Retina (tissue), 1 donor: ENCODE measurements around the gene DNAJB14.

Experiments
- DNase-seq: peaks from one replicate; pipeline ENCODE4 v3.0.0-alpha.2; 2016

Gene DNAJB14

DNA sequence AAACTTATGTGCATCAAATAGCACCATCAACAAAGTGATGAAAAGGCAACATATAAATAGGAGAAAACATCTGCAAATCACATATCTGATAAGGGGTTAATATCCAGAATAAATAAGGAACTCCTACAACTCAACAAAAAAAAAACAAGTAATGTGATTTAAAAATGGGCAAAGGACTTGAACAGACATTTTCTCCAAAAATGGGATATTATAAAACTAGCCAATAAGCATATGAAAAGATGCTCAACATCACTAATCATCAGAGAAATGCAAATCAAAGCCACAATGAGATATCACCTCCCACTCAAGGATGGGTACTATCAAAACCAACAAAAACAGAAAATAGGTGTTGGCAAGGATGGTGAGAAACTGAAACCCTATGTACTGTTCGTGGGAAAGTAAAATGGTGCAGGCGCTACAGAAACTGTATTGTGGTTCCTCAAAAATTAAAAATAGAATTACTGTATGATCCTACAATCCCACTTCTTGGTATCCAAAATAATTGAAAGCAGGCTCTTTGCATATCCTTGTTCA, 2.4 kb downstream of the DNAJB14 start:
- DNase-seq = no peak

DNA sequence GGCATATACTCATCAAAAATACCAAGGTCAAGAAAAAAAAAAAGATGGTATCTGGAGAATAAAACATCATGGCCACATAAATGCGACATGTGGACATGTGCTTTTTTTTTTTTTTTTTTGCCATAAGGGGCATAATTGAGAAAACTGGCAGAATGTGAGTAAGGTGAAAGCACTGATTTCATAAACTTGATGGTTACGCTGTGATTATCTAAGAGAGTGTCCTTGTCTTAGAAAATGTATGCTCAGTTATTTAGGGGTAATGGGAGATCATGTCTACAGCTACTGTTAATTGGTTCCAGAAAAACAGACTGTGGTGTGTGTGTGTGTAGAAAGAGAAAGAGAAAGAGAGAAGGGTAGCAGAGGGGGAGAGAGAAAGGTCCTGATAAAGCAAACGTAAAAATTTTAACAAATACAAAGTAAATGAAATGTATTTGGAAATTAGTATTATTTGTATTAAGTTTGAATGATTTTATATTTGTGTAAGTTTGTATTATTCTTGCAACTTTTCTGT, 8.1 kb downstream of the DNAJB14 start:
- DNase-seq = no peak

DNA sequence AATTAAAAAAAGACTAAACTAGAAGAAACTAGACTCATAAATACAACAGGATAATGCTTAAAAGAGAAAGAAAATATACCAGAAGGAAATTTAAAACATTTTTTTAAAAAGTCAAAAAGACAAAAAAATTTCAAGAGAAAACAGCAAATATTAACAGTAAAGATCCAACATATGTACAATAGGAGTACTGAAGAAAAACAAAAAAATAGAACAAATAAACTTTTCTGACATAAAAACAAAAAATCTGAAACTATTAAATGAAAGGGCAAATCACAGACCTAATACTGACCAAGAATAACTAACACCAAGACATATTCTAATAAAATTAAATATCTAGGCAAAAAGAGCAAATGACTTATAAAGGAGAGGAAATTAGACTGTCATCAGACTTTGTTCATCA, 11.5 kb downstream of the DNAJB14 start:
- DNase-seq = no peak

DNA sequence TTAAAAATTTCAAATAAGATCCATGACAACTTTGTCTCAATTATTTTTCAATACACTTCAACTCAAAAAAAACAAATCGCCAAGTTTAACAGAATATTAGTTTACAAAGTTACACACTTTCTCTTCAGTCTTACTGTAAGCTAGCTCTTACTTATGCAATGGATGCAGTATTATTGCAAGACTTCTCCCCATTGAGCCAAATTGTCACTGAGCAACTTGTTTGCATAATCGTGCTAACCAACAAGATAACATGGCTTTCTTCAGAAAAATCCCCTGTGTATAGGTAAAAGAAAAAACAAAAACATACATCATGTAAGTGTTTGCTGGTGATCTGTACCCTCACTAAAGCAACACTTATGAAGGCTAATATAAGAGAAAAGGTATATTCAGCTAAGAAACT, 18.9 kb downstream of the DNAJB14 start:
- DNase-seq = no peak

DNA sequence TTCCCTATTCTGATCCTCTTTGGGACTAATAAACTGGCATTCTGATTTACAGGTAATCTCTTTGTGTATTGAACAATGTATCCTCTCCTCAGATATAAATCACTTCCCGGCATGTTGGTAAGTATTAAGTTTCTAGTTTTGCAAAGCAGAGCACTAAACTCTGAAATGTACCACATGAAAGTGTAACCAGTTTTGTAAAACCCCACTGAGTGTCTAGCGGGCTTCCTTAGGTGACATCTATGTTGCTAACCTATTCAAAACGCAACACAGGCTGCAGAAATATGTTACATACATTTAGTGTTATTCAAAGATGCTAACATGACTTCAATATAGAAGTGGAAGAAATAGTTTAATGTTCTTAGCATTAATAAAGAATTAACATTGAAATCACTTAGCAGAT, 25.2 kb downstream of the DNAJB14 start:
- no peak for DNase-seq

DNA sequence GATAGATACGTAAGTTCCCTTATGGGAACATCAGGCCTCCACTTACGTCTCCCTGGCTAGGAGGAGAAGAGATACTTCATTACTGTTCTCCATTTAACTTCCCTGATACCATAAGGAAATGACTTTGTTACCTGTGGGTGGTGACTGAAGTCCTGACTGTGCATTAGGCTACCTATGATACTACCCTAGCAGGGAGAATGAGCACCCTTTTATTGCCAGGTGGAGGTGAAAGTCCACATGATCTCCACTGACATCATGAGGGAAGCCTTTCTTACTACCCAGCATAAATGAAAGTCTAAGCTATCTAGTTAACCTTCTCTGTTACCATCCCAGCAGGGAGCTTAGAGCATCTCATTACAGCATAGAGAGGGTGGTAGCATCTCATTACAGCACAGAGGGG, 27.8 kb downstream of the DNAJB14 start:
- no peak for DNase-seq

DNA sequence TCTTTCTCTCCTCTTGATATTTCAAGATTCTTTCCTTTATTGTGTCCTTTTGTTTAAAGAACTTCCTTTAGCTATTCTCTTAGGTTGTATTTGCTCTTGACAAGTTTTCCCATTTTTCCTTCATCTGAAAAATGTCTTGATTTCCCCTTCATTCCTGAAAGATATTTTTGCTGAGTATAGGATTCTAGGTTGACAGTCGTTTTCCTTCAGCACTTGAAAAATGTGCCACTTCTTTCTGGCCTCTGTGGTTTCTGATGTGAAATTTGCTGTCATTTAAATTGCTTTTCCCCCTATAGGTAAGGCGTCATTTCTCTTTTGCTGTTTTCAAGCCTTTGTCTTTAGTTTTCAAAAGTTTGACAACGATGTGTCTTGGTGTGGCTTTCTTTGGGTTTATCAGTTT, 28.8 kb downstream of the DNAJB14 start:
- DNase-seq = no peak

DNA sequence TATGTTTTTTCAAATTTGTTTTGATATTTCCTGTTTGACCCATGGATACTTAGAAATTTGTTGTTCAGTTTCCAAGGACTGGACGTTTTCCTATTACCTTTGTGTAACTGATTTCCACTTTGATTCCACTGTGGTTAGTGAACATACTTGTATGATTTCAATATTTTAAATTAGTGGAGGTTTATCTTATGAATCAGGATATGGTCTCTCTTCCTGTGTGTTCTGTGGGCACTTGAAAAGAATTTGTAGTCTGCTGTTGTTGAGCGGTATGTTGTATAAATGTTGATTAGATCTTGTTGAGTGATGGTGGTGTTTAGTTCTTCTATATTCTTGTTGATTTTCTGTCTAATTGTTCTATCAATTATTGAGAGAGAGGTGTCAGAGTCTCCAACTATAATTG, 31.0 kb downstream of the DNAJB14 start:
- no peak for DNase-seq

DNA sequence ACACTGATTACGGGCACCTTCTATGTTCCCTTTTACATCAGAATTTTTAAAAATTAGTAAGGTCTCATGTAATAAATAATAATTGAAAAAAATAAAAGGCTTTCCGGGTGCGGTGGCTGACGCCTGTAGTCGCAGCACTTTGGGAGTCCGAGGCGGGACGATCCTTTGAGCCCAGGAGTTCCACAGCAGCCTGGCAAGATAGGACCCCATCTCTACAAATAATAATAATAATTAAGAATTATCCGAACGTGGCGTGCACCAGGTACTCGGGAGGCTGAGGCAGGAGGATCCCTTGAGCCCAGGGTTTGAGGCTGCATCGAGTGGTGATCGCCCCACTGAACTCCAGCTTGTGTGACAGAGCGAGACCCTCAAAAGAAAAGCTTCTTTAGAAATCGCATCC, 51.4 kb downstream of the DNAJB14 start:
- DNase-seq = no peak

DNA sequence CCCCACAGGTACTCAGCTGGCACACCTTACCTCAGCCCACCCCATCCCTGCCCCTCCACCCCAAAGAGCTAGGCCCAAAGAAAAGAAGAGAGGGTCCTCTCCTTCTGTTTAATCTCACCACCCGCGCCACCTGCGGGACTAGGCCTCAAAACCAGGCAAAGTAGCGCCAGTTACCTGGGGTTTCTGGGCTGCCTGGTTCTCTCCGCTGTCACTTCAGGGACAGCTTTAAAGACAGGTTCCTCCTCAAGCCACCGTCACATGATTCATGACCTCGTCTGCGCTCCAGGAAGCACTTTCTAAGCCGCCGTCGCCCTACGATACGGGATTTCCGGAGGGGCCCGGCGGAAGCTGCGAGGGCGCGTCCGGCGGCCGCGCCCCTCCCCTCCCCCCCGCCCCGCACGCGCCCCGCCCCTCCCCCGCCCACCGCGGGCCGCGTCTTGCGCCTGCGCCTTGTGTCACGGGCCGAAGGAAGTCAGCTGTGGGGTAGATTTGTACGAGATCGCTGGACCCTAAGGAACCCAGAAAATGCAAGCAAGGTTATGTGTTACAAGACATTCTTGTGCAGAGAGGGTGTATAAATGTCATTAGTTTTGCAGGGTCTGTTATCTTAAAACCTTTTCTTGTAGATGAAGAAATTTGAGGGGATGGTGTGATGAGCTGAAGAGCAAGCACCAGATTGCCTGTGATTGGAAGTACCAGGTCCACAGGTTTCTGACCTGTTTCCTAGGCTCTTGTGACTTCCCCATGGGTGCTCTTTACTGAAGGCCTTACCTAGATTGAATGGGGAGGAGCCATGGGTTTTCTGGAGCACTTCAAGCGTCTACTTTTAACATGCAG, 52.0 kb downstream of the DNAJB14 start, which contains the start of gene LAMTOR3:
TSS of gene LAMTOR3 (minus strand) at position 267 of the 837 bp plus-strand sequence. CDS start 464 bp downstream, outside the sequence.
- peak; percentile 85 for DNase-seq

DNA sequence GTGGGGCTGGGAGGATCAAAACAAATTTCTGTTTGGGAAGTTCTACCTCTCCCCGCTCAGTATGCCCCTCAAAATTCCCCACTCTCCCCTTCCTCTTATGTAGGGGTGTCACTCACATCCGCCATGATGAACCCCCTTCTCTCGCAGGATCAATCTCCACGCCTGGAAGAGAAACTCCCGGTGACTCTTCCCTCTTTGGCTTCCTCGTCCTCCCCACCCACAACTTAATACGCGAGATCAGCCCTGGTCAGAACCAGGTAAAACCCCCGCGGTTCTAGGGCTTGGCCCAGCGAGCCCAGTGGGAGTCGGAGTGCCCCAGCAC, 52.6 kb downstream of the DNAJB14 start:
- no peak for DNase-seq

DNA sequence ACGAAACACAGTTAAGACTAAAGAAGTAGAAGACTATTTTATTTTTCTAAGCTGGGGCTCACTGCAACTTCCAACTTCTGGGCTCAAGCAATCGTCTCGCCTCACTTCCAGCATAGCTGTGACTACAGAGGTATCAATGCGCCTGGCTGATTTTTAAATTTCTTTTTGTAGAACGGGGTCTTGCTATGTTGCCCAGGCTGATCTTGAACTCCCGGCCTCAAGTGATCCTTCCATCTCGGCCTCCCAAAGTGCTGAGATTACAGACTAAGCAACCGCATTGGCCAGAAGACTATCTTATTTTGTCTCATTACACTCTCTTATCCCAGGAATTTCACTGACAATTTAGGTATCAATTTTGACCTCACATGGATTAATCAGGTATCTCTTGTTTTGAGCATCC, 53.4 kb downstream of the DNAJB14 start:
- DNase-seq = no peak

DNA sequence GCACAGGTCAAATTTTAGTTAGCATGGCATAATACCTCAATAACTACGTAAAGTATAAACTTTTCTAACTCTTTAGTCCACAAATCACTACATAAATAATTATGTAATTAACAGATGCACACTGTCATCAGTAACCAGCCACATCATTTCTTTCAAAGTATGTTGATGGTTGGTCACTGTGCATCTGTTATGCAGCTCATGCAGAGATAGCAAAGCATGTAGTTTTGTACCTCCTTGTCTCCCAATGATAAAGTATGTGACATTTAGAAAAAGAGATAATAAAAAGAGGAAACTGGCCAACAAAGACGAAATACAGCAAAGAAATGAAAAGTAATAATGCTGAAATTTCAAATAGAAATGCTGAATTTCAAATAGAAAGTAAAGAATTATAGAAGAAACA, 55.1 kb downstream of the DNAJB14 start:
- DNase-seq = no peak

DNA sequence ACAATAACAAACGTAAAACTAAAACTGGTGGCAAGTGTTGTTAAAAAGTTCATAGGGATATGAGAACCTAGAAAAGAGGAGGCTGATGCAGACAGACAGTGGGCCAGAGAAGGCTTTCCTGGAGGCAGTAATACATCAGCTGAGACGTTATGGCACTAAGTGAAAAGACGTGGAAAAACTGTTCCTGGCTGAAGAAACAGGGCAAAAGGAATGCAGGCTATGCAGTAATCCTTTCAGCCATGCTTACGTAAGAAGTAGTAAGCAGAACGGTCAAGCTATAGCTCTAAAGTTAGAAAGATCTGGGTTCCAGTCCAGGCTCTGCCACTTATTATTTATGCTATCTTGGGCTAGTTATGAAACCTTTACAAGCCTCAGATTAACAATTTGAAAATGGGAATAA, 58.6 kb downstream of the DNAJB14 start:
- no peak for DNase-seq

DNA sequence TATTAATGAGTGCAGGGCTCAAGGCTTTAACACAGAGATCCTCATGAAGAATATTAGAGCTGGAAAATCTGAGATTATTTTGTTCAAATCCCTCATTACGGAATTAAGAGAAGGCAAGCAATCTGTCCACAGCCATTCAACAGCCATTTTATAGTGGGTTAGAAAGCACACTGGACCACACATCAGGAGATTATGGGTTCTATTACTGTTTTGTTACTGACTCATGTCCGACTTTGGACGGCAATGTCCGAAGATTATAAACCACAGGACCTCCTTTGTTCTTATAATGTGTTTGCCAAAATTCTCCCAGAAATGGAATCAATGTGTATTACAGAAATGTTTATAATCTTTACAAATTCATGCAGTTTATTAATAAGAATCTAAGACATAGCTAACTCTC, 60.3 kb downstream of the DNAJB14 start:
- no peak for DNase-seq

DNA sequence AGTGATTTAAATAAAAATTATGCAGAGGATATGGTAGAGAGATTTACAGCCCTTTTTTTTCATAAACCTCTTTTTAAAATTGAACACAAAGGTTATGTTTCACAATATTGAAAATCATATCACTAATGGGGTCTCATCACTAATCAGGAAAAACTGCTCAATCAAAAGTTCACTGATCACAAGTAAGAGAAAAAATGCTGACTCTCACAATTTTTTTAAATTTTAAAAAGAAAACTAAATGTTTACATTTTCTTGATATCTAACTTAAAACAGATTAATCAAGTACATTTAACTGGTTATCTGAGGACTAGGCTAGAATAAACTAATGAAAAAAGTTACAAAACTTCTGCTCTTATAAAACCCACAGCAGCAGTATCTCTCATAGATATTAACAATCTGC, 60.7 kb downstream of the DNAJB14 start:
- no peak for DNase-seq

DNA sequence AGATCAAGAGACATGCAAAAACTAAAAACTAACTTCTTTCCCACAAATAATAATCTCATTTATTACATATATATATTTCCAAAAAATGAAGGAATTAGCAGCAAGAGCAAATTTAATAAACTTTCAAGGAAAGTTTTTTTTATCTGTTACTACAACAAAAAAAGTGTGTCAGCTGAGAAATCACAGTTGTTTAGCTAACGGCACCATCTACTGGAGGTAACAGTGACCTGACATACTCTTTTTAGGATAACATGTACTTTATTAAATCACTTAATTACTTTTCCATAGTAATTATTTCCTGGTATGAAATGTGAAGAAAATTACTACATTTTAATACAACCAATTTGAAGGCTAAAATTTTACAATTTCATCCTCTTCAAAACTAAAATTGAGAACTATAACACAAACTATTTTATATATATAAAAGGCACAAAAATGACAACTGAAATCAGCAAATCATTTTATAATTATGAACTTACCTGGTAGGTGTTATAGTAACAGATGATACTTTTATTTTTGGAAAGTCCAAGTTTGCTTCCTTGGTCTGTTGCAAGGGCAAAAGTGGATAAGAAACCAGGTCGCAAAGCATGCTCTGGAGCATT, 61.3 kb downstream of the DNAJB14 start:
- DNase-seq = no peak

DNA sequence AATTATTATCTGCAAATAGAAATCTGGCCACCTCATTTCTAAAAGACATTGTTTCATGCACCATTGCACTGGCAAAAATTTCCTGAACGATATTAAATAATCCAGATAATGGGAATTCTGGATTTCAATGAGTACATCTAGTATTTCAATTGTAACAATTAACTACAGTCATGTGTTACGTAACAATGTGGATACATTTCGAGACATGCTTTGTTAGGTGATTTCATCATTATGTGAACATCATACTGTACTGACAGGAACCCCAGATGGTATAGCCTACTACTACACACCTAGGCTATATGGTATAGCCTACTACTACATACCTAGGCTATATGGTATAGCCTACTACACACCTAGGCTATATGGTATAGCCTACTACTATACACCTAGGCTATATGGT, 67.0 kb downstream of the DNAJB14 start:
- DNase-seq = no peak

DNA sequence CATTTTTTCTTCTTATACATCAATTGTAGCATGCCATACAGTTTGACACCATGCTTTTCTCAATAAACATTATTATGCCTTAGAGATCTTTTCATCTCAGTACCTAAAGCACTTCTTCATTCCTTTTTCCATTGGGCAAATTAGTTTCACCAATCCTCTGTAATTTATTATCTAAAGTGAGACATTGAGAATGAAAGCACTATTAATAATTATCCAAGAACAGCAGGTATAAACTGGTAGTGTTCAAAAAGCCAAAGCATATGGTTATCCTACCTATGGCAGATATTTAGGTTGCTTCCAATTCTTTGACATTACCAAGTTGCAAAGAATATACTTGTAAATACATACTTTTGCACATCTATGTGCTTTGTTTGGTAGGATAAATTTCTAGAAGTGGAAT, 67.8 kb downstream of the DNAJB14 start:
- DNase-seq = no peak

DNA sequence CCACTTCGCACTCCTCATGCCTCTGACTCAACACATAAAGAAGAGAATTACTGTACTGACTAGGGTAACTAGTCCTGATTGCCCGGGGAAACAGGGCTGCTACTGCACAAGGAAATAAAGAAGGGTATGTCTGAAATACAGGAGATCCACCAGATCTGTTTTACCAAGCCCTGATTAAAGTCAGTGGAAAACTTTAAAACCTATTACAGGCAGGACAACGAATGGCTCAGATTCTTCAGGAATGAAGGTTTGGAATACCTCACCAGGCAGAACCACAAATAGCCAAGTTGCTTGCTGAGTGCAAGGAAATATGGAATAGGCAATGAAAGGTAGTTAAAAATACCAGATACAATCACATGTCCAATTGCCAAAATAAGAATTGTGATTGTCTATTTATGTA, 69.5 kb downstream of the DNAJB14 start:
- DNase-seq = no peak

DNA sequence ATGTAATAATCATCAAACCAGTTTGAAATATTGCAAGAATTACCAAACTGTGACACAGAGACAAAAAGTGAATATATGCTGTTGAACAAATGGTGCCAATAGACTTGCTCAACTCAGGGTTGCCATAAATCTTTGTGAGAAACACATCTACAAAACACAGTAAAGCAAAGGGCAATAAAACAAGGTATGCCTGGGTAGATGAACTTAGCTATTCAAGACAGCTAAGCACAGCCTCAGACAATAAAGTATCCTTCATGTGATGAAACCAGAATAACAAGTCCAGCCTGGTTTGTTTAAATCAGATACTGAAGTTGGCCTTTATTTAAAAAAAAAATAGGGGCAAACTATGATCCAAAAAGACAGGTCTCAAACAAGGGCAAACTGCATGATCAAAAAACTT, 71.3 kb downstream of the DNAJB14 start:
- DNase-seq = no peak

DNA sequence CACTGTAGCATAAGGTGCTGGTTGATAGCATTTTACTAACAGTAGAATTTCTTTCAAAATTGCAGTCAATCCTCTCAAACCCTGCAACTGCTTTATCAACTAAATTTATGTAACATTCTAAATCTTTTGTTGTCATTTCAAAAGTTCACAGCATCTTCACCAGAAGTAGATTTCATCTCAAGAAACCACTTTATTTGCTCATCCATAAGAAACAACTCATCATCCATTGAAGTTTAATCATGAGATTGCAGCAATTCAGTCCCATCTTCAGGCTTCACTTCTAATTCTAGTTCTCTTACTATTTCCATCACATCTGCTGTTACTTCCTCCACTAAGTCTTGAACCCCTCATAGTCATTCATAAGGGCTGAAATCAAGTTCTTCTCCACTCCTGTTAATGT, 73.8 kb downstream of the DNAJB14 start:
- DNase-seq = no peak

DNA sequence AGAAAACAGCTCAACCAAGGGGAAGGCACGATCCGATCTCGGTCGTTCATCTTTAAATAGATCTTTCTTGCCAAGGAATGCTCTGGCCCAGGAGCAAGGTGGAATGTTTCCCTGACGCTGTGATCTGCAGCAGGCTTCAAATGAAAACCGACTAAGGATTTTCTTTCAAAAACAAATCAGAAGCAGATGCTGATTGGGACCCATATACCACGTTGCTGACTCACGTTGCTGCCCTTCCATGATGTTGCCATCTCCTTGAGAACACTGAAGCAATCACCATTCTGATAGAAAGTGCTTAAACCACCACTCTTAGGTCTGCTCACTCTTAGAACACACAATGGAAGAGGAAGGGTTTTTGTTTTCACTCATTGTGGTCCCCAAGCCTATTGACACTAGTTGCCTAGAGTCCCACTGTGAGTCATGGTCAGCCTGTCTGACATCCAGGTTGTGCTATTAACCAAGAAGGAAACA, 78.3 kb downstream of the DNAJB14 start:
- DNase-seq = no peak

DNA sequence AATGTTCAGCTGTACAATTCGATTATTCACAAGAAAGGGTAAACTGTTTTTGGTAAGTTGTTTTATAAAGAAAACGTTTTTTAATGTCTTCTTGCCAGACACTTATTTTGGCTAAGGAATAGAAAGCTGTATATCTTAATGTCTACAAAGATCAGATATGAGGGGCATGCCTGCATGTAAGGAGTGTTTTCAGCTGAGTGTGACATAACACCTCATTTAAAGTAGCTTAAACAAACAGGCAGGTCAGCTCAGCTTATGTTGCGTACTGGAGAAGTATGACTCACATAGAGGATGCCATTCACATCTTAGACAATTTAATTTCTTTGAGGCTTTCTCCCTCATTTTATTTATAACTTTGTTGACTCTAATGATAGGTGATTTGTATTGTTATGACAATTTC, 82.6 kb downstream of the DNAJB14 start:
- no peak for DNase-seq
